Uterus (tissue), 4 donors: Measurements from ENCODE around the gene ZNF217. TPM values are rescaled to one million over a fixed set of nuclear protein-coding genes. Genes with fewer than 3 reads are reported as not detected.
"Not testable (repeated sequence)": the region's sequence is repeated elsewhere in the genome, so short reads cannot be mapped to it uniquely, and the experiment has no call there.

ENCODE experiments used
- DNase-seq, 2 donors: peaks; one replicate each; pipeline ENCODE4 v3.0.0-alpha.2; 2019 to 2020
- H3K27ac ChIP-seq, 2 donors: fragments of 200-600 bp; sonication (generic); 1 replicate in 1 of 2; 2 replicates in 1 of 2; pipeline ENCODE4 v1.5.1; 2016 to 2018
- H3K27me3 ChIP-seq, 2 donors: fragments of 200-600 bp; sonication (generic); one replicate each; pipeline ENCODE4 v1.5.1; 2018 to 2019; ENCODE audit warnings: control low read depth in 1 of 2
- H3K36me3 ChIP-seq, 2 donors: fragments of 200-600 bp; sonication (generic); one replicate each; pipeline ENCODE4 v1.5.1; 2019; ENCODE audit warnings: control low read depth in 1 of 2
- H3K4me1 ChIP-seq, 2 donors: fragments of 200-600 bp; sonication (generic); one replicate each; pipeline ENCODE4 v1.5.1; 2018 to 2019; ENCODE audit warnings: control low read depth in 1 of 2
- H3K4me3 ChIP-seq, 2 donors: fragments of 200-600 bp; sonication (generic); 1 replicate in 1 of 2; 2 replicates in 1 of 2; pipeline ENCODE4 v1.5.1; 2018 to 2019; ENCODE audit warnings: mild to moderate bottlenecking in 1 of 2
- H3K9me3 ChIP-seq, 2 donors: fragments of 200-600 bp; sonication (generic); one replicate each; pipeline ENCODE4 v1.5.1; 2019; ENCODE audit warnings: control low read depth in 1 of 2
- CTCF ChIP-seq, 4 experiments: fragments of 200-600 bp in 2 of 4; fragments of 450-650 bp in 2 of 4; sonication (generic) in 2 of 4; IDR thresholded peaks; one replicate each; pipeline ENCODE4 v1.5.1; 2016 to 2019; ENCODE audit warnings: antibody characterized with exemption in 4 of 4, mild to moderate bottlenecking in 2 of 4, moderate library complexity in 1 of 4
- POLR2A ChIP-seq, 2 donors: fragments of 450-650 bp; IDR thresholded peaks; one replicate each; pipeline ENCODE4 v1.6.1; 2016; ENCODE audit warnings: antibody characterized with exemption in 2 of 2, mild to moderate bottlenecking in 1 of 2, moderate library complexity in 1 of 2
- intact Hi-C: fragments of 100-400 bp; cut with DNase I; formaldehyde crosslinking; loops from one replicate; pipeline ENCODE4 v1.15.1; 2023; ENCODE audit warnings: low total_unique reads
- total RNA-seq, 4 donors: library from RNA; depleted of rRNA in 3 of 4; stranded (reverse); fragments of >200 nt in 3 of 4; gene quantifications; one replicate each; pipeline versions ENCODE4 v1.1.0 to v1.2.4, GENCODE V29; 2014 to 2023
- donor health status: DM: yes; HTN: yes; CAD: no.

Gene ZNF217
- total RNA-seq, 4 donors from 2014 or later: 7.4 to 37.8 (median 18.4) TPM

- no peaks in the 10 kb centered on the region for H3K36me3 ChIP-seq
- no peak for TF ChIP-seq CTCF (IDR thresholded peaks at IDR 0.05)
- no peak for TF ChIP-seq POLR2A (IDR thresholded peaks at IDR 0.05)
- intact Hi-C loops: no loop called here
- DNase-seq: no peak
- H3K4me3 ChIP-seq: no peak overlapping the region
- no peaks in the 10 kb centered on the region for H3K27me3 ChIP-seq
- H3K27ac ChIP-seq: no peak overlapping the region
- no peaks in the 10 kb centered on the region for H3K9me3 ChIP-seq
- no peaks in the 10 kb centered on the region for H3K4me1 ChIP-seq
Measured at GRCh38 chr20:53608071-53608455, 14.4 kb upstream of the ZNF217 start.

- Histone ChIP-seq H3K9me3 (no peaks in the 10 kb centered on the region), H3K4me1 (no peaks in the 10 kb centered on the region), H3K36me3 (no peaks in the 10 kb centered on the region), H3K27me3 (no peaks in the 10 kb centered on the region), H3K4me3 (no peak overlapping the region), H3K27ac (no peak overlapping the region)
- TF ChIP-seq POLR2A (IDR thresholded peaks at IDR 0.05): no peak
- DNase-seq: no peak
- intact Hi-C loops: no loop called here
Measured at GRCh38 chr20:53606364-53606985, 12.8 kb upstream of the ZNF217 start.

- DNase-seq, intact Hi-C loops, H3K27me3 ChIP-seq: not testable (repeated sequence)
Measured at GRCh38 chr20:53605401-53605800, 11.8 kb upstream of the ZNF217 start.

GRCh38 chr20:53604846-53605245 lies 11.2 kb upstream of the ZNF217 start:
- H3K9me3 ChIP-seq, intact Hi-C loops, DNase-seq, H3K4me1 ChIP-seq, H3K27me3 ChIP-seq, H3K4me3 ChIP-seq, H3K36me3 ChIP-seq, H3K27ac ChIP-seq: not testable (repeated sequence)

More at GRCh38 chr20:53605401-53605800, 11.8 kb upstream of the ZNF217 start:
- not testable (repeated sequence) for H3K9me3 ChIP-seq, H3K4me1 ChIP-seq, H3K36me3 ChIP-seq, H3K27ac ChIP-seq, H3K4me3 ChIP-seq

- no peaks in the 10 kb centered on the region for H3K9me3 ChIP-seq
- TF ChIP-seq POLR2A (IDR thresholded peaks at IDR 0.05) (no peak), CTCF (IDR thresholded peaks at IDR 0.05) (no peak)
- no peaks in the 10 kb centered on the region for H3K4me1 ChIP-seq
- H3K27me3 ChIP-seq: no peaks in the 10 kb centered on the region
- no peaks in the 10 kb centered on the region for H3K36me3 ChIP-seq
- no peak overlapping the region for H3K4me3 ChIP-seq
- intact Hi-C loops: no loop called here
- no peak for DNase-seq
- no peak overlapping the region for H3K27ac ChIP-seq
Measured at GRCh38 chr20:53602661-53603060, 9.0 kb upstream of the ZNF217 start.

GRCh38 chr20:53599910-53600632 lies 6.4 kb upstream of the ZNF217 start:
- Histone ChIP-seq H3K27ac (no peak overlapping the region), H3K36me3 (no peaks in the 10 kb centered on the region), H3K9me3 (no peaks in the 10 kb centered on the region), H3K27me3 (no peaks in the 10 kb centered on the region), H3K4me1 (no peaks in the 10 kb centered on the region), H3K4me3 (no peak overlapping the region)
- intact Hi-C loops: no loop called here
- DNase-seq: no peak
- TF ChIP-seq CTCF (IDR thresholded peaks at IDR 0.05) (no peak), POLR2A (IDR thresholded peaks at IDR 0.05) (no peak)
